Measurements from ENCODE around the gene ZNF236.
"Not testable (repeated sequence)": the region's sequence is repeated elsewhere in the genome, so short reads cannot be mapped to it uniquely, and the experiment has no call there.

Gene ZNF236

DNA sequence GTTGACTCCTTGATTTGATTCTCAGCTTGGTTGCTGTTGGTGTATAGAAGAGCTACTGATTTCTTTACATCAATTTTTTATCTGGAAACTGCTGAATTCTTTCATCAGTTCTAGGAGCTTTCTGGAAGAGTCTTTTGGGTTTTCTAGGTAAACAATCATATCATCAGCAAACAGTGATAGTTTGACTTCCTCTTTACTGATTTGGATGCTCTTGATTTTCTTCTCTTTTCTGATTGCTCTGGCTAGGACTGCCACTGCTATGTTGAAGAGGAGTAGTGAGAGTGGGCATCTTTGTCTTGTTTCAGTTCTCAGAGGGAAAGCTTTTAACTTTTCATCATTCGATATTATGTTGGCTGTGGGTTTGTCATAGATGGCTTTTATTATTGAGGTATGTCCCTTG is 140.5 kb downstream of the ZNF236 start:
- no peak for DNase-seq (ENCODE audit: low spot score)
- Histone ChIP-seq H3K27ac (no peak overlapping the region), H3K4me3 (no peak overlapping the region)
- no peak for TF ChIP-seq CTCF (IDR thresholded peaks at IDR 0.05)

DNA sequence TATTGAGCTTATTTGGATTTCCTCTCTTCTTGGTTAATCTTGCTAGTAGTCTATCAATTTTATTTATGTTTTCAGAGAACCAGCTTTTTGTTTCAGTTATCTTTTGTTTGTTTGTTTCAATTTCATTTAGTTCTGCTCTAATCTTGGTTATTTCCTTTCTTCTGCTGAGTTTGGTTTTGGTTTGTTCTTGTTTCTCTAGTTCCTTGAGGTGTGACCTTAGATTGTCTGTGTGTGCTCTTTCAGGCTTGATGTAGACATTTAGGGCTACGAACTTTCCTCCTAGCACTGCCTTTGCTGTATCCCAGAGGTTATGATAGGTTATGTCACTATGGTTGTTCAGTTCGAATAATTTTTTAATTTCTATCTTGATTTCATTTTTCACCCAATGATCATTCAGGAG is 141.6 kb downstream of the ZNF236 start:
- no peak for DNase-seq (ENCODE audit: low spot score)
- no peak overlapping the region for H3K4me3 ChIP-seq
- no peak for TF ChIP-seq CTCF (IDR thresholded peaks at IDR 0.05)
- no peak overlapping the region for H3K27ac ChIP-seq

DNA sequence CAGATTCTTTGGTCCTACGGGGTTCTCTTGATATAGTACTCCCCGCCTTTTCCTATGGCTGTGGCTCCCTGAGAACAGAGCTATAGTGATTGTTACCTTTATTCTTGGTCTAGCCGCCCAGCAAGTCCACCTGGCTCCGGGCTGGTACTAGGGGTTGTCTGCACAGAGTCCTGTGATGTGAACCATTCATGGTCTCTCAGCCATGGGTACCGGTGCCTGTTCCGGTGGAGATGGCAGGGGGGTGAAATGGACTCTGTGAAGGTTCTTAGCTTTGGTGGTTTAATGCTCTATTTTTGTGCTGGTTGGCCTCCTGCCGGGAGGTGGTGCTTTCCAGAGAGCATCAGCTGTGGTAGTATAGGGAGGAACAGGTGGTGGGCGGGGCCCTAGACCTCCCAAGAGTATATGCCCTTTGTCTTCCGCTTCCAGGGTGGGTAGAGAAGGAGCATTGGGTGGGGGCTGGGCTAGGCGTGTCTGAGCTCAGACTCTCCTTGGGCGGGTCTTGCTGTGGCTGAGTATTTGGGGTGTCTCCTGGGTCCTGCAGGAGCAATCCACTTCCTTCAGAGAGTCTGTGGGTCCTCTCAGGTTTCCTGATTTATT is 143.3 kb downstream of the ZNF236 start:
- H3K4me3 ChIP-seq; DNase-seq (ENCODE audit: low spot score); H3K27ac ChIP-seq: not testable (repeated sequence)

- H3K27ac ChIP-seq; DNase-seq (ENCODE audit: low spot score); H3K4me3 ChIP-seq: not testable (repeated sequence)
Observed at GRCh38 chr18:76967299-76967698, 144.9 kb downstream of the ZNF236 start.

DNA sequence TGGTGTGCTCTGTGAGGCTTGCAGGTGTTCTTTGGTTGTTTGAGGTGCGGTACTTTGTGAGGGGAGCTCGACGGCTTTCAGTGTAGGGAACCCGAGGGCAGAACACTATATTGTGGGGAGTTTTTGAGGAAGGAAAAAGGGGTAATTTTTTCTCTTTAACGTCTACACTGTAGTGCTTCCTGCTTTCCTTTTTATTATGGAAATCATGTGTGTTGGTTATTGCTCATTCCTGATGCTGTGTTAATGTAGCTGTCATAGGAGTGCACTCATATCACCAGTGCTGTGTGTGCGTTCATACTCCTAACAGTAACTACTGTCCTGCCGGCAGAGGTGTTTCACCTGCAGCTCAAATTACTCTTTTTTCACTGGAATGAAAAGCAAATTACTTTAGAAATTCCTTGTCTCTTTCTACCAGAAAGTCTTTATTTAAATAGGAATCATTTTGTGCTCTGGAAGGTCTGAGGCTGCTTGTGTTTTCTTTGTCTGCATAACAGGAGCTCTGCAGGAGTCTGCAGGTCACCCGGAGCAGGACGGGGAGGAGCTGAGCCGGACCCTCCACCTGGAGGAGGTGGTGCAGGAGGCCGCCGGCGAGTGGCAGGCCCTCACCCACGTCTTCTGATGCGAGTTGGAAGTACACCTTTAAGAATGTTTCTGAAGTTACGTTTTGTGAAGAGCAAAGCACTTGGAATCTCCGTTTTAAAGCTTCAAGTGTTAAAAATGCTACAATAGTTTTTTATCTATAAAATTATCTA is 145.5 kb downstream of the ZNF236 start:
- no peak for TF ChIP-seq CTCF (IDR thresholded peaks at IDR 0.05)
- DNase-seq (ENCODE audit: low spot score), result no peak
- no peak overlapping the region for H3K4me3 ChIP-seq
- H3K27ac ChIP-seq, result no peak overlapping the region

DNA sequence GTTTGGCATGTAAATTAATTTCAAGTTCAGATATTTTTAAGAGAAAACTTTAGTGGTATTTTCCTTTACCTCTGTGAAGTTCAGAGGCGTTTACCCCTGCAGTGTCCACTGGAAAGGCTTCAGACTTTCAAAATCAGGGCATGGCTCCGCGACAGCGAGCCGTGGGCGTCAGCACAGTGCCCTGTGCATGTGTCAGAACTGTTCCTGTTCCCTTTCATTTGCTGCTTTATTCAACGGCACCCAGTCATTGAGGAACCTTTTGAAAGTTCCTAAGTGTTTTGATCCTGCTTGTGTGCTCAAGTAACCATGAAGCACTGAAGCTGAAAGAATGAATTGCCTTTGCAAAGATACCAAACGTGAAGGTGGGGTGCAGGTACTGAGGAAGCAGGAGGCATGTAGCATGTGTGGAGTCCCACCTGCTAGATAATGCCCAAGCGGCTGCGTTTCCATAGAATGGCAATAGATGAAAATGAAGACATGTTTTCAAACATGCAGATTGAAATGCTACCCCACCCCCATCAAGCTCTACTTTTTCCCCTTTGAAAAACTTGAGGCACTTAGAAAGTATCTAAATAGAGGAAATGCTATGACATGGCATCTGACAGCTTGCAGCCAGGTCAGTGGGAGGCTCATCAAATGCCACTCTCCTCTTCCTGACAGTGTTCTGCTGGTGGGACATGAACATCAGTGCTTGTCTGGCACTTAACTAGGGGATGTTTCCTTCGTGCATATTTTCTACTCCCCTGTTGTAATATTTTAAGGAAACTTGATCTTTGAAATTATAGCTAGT is 148.6 kb downstream of the ZNF236 start:
- no peak overlapping the region for H3K27ac ChIP-seq
- TF ChIP-seq CTCF (IDR thresholded peaks at IDR 0.05), result no peak
- no peak overlapping the region for H3K4me3 ChIP-seq
- no peak for DNase-seq (ENCODE audit: low spot score)

GRCh38 chr18:76972241-76972640 is 149.9 kb downstream of the ZNF236 start:
- no peak for TF ChIP-seq CTCF (IDR thresholded peaks at IDR 0.05)
- H3K4me3 ChIP-seq, result no peak overlapping the region
- DNase-seq (ENCODE audit: low spot score), result peak; percentile 59
- no peak overlapping the region for H3K27ac ChIP-seq

All from coronary artery (tissue), 2 donors.